Right lobe of liver (tissue), 6 donors: ENCODE data around the gene ZFHX2. TPM values are rescaled to one million over a fixed set of nuclear protein-coding genes. Genes with fewer than 3 reads are reported as not detected.

Experiments
- ATAC-seq, 4 donors: fragments of 200-7000 bp; cut with Tn5 transposase; one replicate each; pipeline ENCODE4 v1.9.1; 2020; ENCODE audit warnings: mild to moderate bottlenecking in 4 of 4, moderate library complexity in 4 of 4
- DNase-seq, 3 donors: peaks; one replicate each; pipeline ENCODE4 v3.0.0-alpha.2; 2020
- H3K27ac ChIP-seq, 3 donors: fragments of 200-600 bp; one replicate each; pipeline ENCODE4 v1.8.0; 2022
- H3K27me3 ChIP-seq, 2 donors: fragments of 200-600 bp; one replicate each; pipeline ENCODE4 v1.8.0; 2022
- H3K36me3 ChIP-seq, 4 donors: fragments of 200-600 bp; sonication (generic) in 1 of 4; one replicate each; pipeline versions ENCODE4 v1.5.1 to v1.8.0; 2017 to 2022; ENCODE audit warnings: control low read depth in 1 of 4
- H3K4me1 ChIP-seq, 4 donors: fragments of 200-600 bp; sonication (generic) in 1 of 4; one replicate each; pipeline versions ENCODE4 v1.5.1 to v1.8.0; 2017 to 2022; ENCODE audit warnings: control low read depth in 1 of 4
- H3K4me3 ChIP-seq, 3 donors: fragments of 200-600 bp; one replicate each; pipeline ENCODE4 v1.8.0; 2022
- H3K9me3 ChIP-seq, 4 donors: fragments of 200-600 bp; sonication (generic) in 1 of 4; one replicate each; pipeline versions ENCODE4 v1.5.1 to v1.8.0; 2017 to 2022; ENCODE audit warnings: control low read depth in 1 of 4
- CTCF ChIP-seq, 4 donors: fragments of 200-600 bp in 3 of 4; fragments of 450-650 bp in 1 of 4; IDR thresholded peaks; one replicate each; pipeline versions ENCODE4 v1.5.1 to v1.8.0; 2016 to 2022; ENCODE audit warnings: antibody characterized with exemption in 4 of 4, mild to moderate bottlenecking in 2 of 4
- POLR2A ChIP-seq: fragments of 450-650 bp; IDR thresholded peaks from one replicate; pipeline ENCODE4 v1.6.1; 2017; ENCODE audit warnings: antibody characterized with exemption, mild to moderate bottlenecking
- WGBS: methylation state at CpG from one replicate; pipeline ENCODE4 v1.1.6; 2018; ENCODE audit warnings: low coverage, low lambda C conversion rate; ENCODE audit not compliant: insufficient coverage; ENCODE audit errors: missing lambda C conversion rate; 5-methylcytosine and 5-hydroxymethylcytosine counted together
- intact Hi-C, 2 donors: fragments of 100-400 bp; cut with DNase I; formaldehyde crosslinking; loops; one replicate each; pipeline versions ENCODE4 v1.11.2 to v1.14.1; 2022
- total RNA-seq, 6 experiments: library from RNA; depleted of rRNA in 2 of 6; stranded (reverse); fragments of >200 nt in 2 of 6; fragmentation: NEBNext Ultra II Directional in 3 of 6; extraction: Animal tissue kit (Norgen Biotek cat#: 25700) in 3 of 6; gene quantifications; one replicate each; pipeline versions ENCODE4 v1.1.0 to v1.2.4, GENCODE V29; 2016 to 2023
- donor health status: DM: no; HTN: yes; CAD: no.
- donor health status: DM: no; HTN: no; CAD: no.
- donor health status: DM: no; HTN: no; CAD: no.
- donor health status: DM: no; HTN: yes; CAD: no.
- donor health status: DM: no; HTN: yes; CAD: no.

The ZFHX2 gene
- total RNA-seq, 6 experiments from 2014 or later = 0.33 to 0.83 (median 0.47) TPM

- Histone ChIP-seq H3K27ac (no peak overlapping the region), H3K4me1 (no peaks in the 10 kb centered on the region), H3K4me3 (no peak overlapping the region), H3K9me3 (no peaks in the 10 kb centered on the region), H3K27me3 (no peaks in the 10 kb centered on the region), H3K36me3 (no peaks in the 10 kb centered on the region)
- ATAC-seq = no peak
- TF ChIP-seq POLR2A (no peak), CTCF (IDR thresholded peaks at IDR 0.05) (no peak)
- 67% methylated on average over 4 of the region's 4 CpGs for WGBS
- intact Hi-C loops = loop anchor here in 1 of 2 donors (10.0 kb wide), 1 partner anchor 51 kb away; no protein-coding TSS in a partner anchor
- DNase-seq = no peak
Observed at GRCh38 chr14:23535943-23536342, 15.6 kb downstream of the ZFHX2 start.

- H3K4me3 ChIP-seq = no peak overlapping the region
- ATAC-seq = no peak
- H3K27me3 ChIP-seq = no peaks in the 10 kb centered on the region
- DNase-seq = no peak
- no peaks in the 10 kb centered on the region for H3K36me3 ChIP-seq
- no peaks in the 10 kb centered on the region for H3K4me1 ChIP-seq
- WGBS = no CpG with 5 or more reads among the region's 16 CpGs
- no peak for TF ChIP-seq CTCF (IDR thresholded peaks at IDR 0.05)
- no peak for TF ChIP-seq POLR2A
- H3K27ac ChIP-seq = no peak overlapping the region
- H3K9me3 ChIP-seq = no peaks in the 10 kb centered on the region
- intact Hi-C loops = loop anchor here in 1 of 2 donors (10.0 kb wide), 1 partner anchor 49 kb away; no protein-coding TSS in a partner anchor
Observed at GRCh38 chr14:23533652-23534435, 17.7 kb downstream of the ZFHX2 start.

GRCh38 chr14:23532658-23533057 lies 18.9 kb downstream of the ZFHX2 start:
- no peaks in the 10 kb centered on the region for H3K27me3 ChIP-seq
- TF ChIP-seq CTCF (IDR thresholded peaks at IDR 0.05) = no peak
- TF ChIP-seq POLR2A = no peak
- H3K4me1 ChIP-seq = no peaks in the 10 kb centered on the region
- intact Hi-C loops = loop anchor here in 1 of 2 donors (10.0 kb wide), 1 partner anchor 48 kb away; no protein-coding TSS in a partner anchor
- DNase-seq (no peak), ATAC-seq (no peak)
- H3K4me3 ChIP-seq = no peak overlapping the region
- no peaks in the 10 kb centered on the region for H3K36me3 ChIP-seq
- H3K9me3 ChIP-seq = no peaks in the 10 kb centered on the region
- WGBS = 100% methylated on average over 2 of the region's 7 CpGs
- H3K27ac ChIP-seq = no peak overlapping the region

- no peak for ATAC-seq
Observed at GRCh38 chr14:23531391-23531790, 20.2 kb downstream of the ZFHX2 start.

More at GRCh38 chr14:23531391-23531790, 20.2 kb downstream of the ZFHX2 start:
- DNase-seq = no peak
- Histone ChIP-seq H3K36me3 (no peaks in the 10 kb centered on the region), H3K4me1 (no peaks in the 10 kb centered on the region), H3K4me3 (no peak overlapping the region), H3K9me3 (no peaks in the 10 kb centered on the region), H3K27me3 (no peaks in the 10 kb centered on the region), H3K27ac (no peak overlapping the region)
- TF ChIP-seq POLR2A = no peak
- TF ChIP-seq CTCF (IDR thresholded peaks at IDR 0.05) = no peak
- 77% methylated on average over 8 of the region's 12 CpGs for WGBS
- intact Hi-C loops = loop anchor here in 1 of 2 donors (10.0 kb wide), 1 partner anchor 47 kb away; no protein-coding TSS in a partner anchor
